K562 (cell line): ENCODE results near the gene PPDPF. TPM values are rescaled to one million over a fixed set of nuclear protein-coding genes. Genes with fewer than 3 reads are reported as not detected.
A peak's percentile ranks its signal among the peaks of the same experiment; 100 is the strongest.

Experiments
- ATAC-seq: fragments of 200-7000 bp; cut with Tn5 transposase; 3 replicates; pipeline ENCODE4 v1.9.1; 2020; ENCODE audit warnings: moderate library complexity
- BruUV-seq: library from RNA; stranded (reverse); fragments of 400-500 nt; replicated peaks from 2 replicates; lab custom pipeline; 2021; lab: Mats Ljungman, UMichigan
- CTCF ChIA-PET: fragments of 300-600 bp; formaldehyde crosslinking; extraction: SDS; loops from one replicate; lab custom pipeline; 2021; ENCODE audit warnings: low intra/inter-chr PET ratio; lab: Yijun Ruan, JAX
- POLR2A ChIA-PET: fragments of 300-600, 350-650 bp; sonication (Branson Sonifier 250); formaldehyde crosslinking; extraction: SDS; loops from one replicate; lab custom pipeline; 2021; ENCODE audit warnings: antibody characterized with exemption, inconsistent platforms; lab: Yijun Ruan, JAX
- DNase-seq, 4 experiments: peaks; one replicate each; pipeline versions ENCODE4 v3.0.0 to v3.0.0-alpha.2; 2011 to 2018; ENCODE audit warnings: low spot score in 3 of 4, mixed read lengths in 3 of 4; ENCODE audit errors: extremely low read depth in 1 of 4
- FAIRE-seq: peaks from 2 replicates; lab custom pipeline; 2011; peaks lifted over from hg19 to GRCh38; lab: Jason Lieb, UNC
- H2AFZ ChIP-seq: 2 replicates; pipeline ENCODE4 v1.6.0; 2011; ENCODE audit warnings: low read depth, low read length, control low read depth, inconsistent platforms
- H3K27ac ChIP-seq: fragments of 200-600 bp; 3 replicates; pipeline ENCODE4 v1.8.0; 2011; ENCODE audit warnings: low read depth, mild to moderate bottlenecking, control low read depth, inconsistent platforms, low read length, moderate library complexity, mixed read lengths; ENCODE audit errors: extremely low read depth
- H3K27me3 ChIP-seq, 2 experiments: fragments of 300-600 bp in 1 of 2; 2 replicates in 1 of 2; 3 replicates in 1 of 2; pipeline versions ENCODE4 v1.6.0 to v1.8.0; 2011; ENCODE audit warnings: inconsistent platforms in 2 of 2, low read length in 2 of 2, mild to moderate bottlenecking in 1 of 2, mixed read lengths in 1 of 2, moderate library complexity in 1 of 2; ENCODE audit not compliant: control insufficient read depth in 2 of 2, insufficient read depth in 2 of 2
- H3K36me3 ChIP-seq: fragments of 300-600 bp; 3 replicates; pipeline ENCODE4 v1.8.0; 2011; ENCODE audit warnings: mild to moderate bottlenecking, low read length, inconsistent platforms; ENCODE audit not compliant: control insufficient read depth, insufficient read depth
- H3K4me1 ChIP-seq, 2 experiments: fragments of 200-600 bp in 1 of 2; replicated peaks in 1 of 2; 2 replicates in 1 of 2; 3 replicates in 1 of 2; pipeline versions ENCODE4 v1.5.1 to v1.8.0; 2011; ENCODE audit warnings: inconsistent platforms in 2 of 2, low read length in 2 of 2, mild to moderate bottlenecking in 1 of 2, mixed read lengths in 1 of 2, moderate library complexity in 1 of 2; ENCODE audit not compliant: control insufficient read depth in 2 of 2, insufficient read depth in 2 of 2
- H3K4me2 ChIP-seq: 2 replicates; pipeline ENCODE4 v1.6.1; 2011; ENCODE audit warnings: low read length, control low read depth, inconsistent platforms, mixed read lengths; ENCODE audit not compliant: insufficient read depth
- H3K4me3 ChIP-seq: fragments of 200-600 bp; sonication (generic), shearing (Covaris generic); 2 replicates; pipeline ENCODE4 v1.5.1; 2016; ENCODE audit warnings: control low read depth, inconsistent platforms
- H3K79me2 ChIP-seq: fragments of 200-600 bp; 3 replicates; pipeline ENCODE4 v1.8.0; 2011; ENCODE audit warnings: low read length, inconsistent platforms; ENCODE audit not compliant: control insufficient read depth, insufficient read depth
- H3K9ac ChIP-seq, 2 experiments: 2 replicates each; pipeline versions ENCODE4 v1.6.0 to v1.6.1; 2011; ENCODE audit warnings: low read depth in 2 of 2, low read length in 2 of 2, control low read depth in 1 of 2, inconsistent platforms in 1 of 2, mild to moderate bottlenecking in 1 of 2, mixed read lengths in 1 of 2; ENCODE audit not compliant: insufficient read depth in 1 of 2
- H3K9me1 ChIP-seq: one replicate; pipeline ENCODE4 v1.6.0; 2011; ENCODE audit warnings: inconsistent platforms, mild to moderate bottlenecking, low read length, moderate library complexity; ENCODE audit not compliant: control insufficient read depth, insufficient read depth
- H3K9me3 ChIP-seq: replicated peaks from 2 replicates; pipeline ENCODE4 v1.5.1; 2011; ENCODE audit warnings: low read depth, low read length, inconsistent platforms; ENCODE audit not compliant: control insufficient read depth, insufficient read depth
- H4K20me1 ChIP-seq: replicated peaks from 2 replicates; pipeline ENCODE4 v1.6.1; 2011; ENCODE audit warnings: low read length, inconsistent platforms, mixed read lengths; ENCODE audit not compliant: control insufficient read depth, insufficient read depth
- CBFA2T2 ChIP-seq: fragments of 450-650 bp; conservative IDR thresholded peaks from 2 replicates; pipeline ENCODE4 v1.6.1; 2017; ENCODE audit warnings: mild to moderate bottlenecking
- KDM1A ChIP-seq, 2 experiments: fragments of 450-650 bp; IDR thresholded peaks; 2 replicates each; pipeline ENCODE4 v1.6.1; 2016; ENCODE audit warnings: mild to moderate bottlenecking in 2 of 2
- PHB ChIP-seq: fragments of 250-450 bp; sonication (Bioruptor Pico); IDR thresholded peaks from 2 replicates; pipeline ENCODE4 v1.5.0; 2021
- TBP ChIP-seq: optimal IDR thresholded peaks from 2 replicates; pipeline ENCODE3; 2011; ENCODE audit warnings: low read depth, low read length, improper control_type of control experiment
- WGBS: fragments of 100-300 bp; shearing (Covaris generic); methylation state at CpG from one replicate; pipeline ENCODE4 v1.1.6; 2016; ENCODE audit warnings: low coverage, mixed read lengths; ENCODE audit not compliant: insufficient coverage; ENCODE audit errors: missing lambda C conversion rate; 5-methylcytosine and 5-hydroxymethylcytosine counted together
- in situ Hi-C: fragments of 300-500 bp; cut with MboI; formaldehyde crosslinking; loops from 4 replicates; pipeline ENCODE4 v1.15.0; 2018; ENCODE audit warnings: inconsistent platforms, mixed read lengths
- intact Hi-C: fragments of 100-400 bp; cut with micrococcal nuclease; formaldehyde crosslinking; loops from 2 replicates; pipeline ENCODE4 v1.14.2; 2022
- polyA plus RNA-seq, 8 experiments: library from polyadenylated mRNA; depleted of rRNA in 4 of 8; stranded (reverse) in 5 of 8; unstranded in 3 of 8; fragments of >200 nt; fragmentation: Nextera tagmentation in 2 of 8; fragmentation: Illumina TruSeq in 1 of 8; extraction: Ambion mirVana in 2 of 8; extraction: Trizol in 1 of 8; gene quantifications; 2 replicates each; pipeline versions ENCODE4 v1.2.1 to v1.2.3, GENCODE V29; 2011 to 2014; ENCODE audit warnings: inconsistent platforms in 1 of 8, missing spikeins in 1 of 8
- total RNA-seq, 7 experiments: library from RNA; depleted of rRNA in 6 of 7; stranded (reverse); fragments of >200 nt in 6 of 7; fragmentation: Illumina TruSeq in 2 of 7; extraction: Trizol in 2 of 7; gene quantifications; 2 replicates each; pipeline versions ENCODE4 v1.2.1 to v1.2.3, GENCODE V29; 2011 to 2021; ENCODE audit warnings: low replicate concordance in 1 of 7

The PPDPF gene
- total and polyA plus RNA-seq, 9 of the 15 experiments (the other 6 are each of a cell fraction or from before 2014, with no cell fraction given) = 0.77 to 233 (median 10.5) TPM

DNA sequence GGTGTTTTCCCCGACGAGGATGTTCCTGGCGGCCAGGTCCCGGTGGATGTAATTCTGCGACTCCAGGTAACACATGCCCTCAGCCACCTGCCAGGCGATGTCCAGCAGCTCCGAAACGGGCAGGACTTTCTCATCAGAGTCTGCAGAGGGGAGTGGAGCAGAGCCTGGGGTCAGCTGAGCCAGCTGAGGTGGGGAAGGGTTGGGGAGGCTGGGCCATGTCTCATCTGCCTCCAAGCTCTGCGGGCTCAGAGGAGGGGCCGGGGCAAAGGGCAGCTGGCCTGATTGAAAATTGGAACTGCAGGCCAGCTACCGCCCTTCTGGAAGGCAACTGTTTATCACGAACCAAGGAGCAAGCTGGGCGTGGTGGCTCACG, 10.2 kb downstream of the PPDPF start:
- Histone ChIP-seq H3K79me2 (no peaks in the 10 kb centered on the region), H3K4me1 (peaks cover 0 to 56% of the 10 kb centered on the region in 2 experiments; a peak in 2 of 5 replicates), H3K36me3 (no peaks in the 10 kb centered on the region), H2AFZ (no peak overlapping the region), H3K9me3 (no peaks in the 10 kb centered on the region), H3K27ac (no peak overlapping the region), H3K9ac (peak overlapping the region in 1 of 2 experiments; percentile 64; a peak in 2 of 4 replicates), H3K4me3 (no peak overlapping the region), H3K27me3 (peaks cover 0 to 44% of the 10 kb centered on the region in 2 experiments; a peak in 3 of 5 replicates), H4K20me1 (peaks cover 9% of the 10 kb centered on the region; the same call in 1 of the 2 replicates), H3K9me1 (no peaks in the 10 kb centered on the region), H3K4me2 (no peak overlapping the region)
- POLR2A ChIA-PET = interaction anchor here (0.5 to 2.9 kb wide), 3 partner anchors 10 to 15 kb away, joined by 3 to 19 read pairs (median 5); partner anchors contain the start of gene PPDPF
- ATAC-seq = no peak
- DNase-seq = peak in 1 of 4 experiments; percentile 45
- FAIRE-seq = no peak
- intact Hi-C loops (loop anchor here (10.0 kb wide), 2 partner anchors 124 to 174 kb away; partner anchors contain the start of genes ARFRP1, RTEL1, STMN3 and ZGPAT), in situ Hi-C loops (no loop called here)
- no TSS peak for BruUV-seq
- WGBS = 17% methylated on average over 14 of the region's 14 CpGs
- CTCF ChIA-PET = no interaction called here
- TF ChIP-seq TBP = peak; percentile 46
- no peak for TF ChIP-seq PHB (CRISPR knock-in tag)
- 0 out of 2 replicates have a peak, but pooled peaks have one; percentile 6 for TF ChIP-seq CBFA2T2
- peak; percentile 26 to 49; a peak in 2 of 4 replicates for TF ChIP-seq KDM1A (IDR thresholded peaks at IDR 0.05)
